Ovary (tissue), 3 donors: ENCODE results near the gene XAGE1A.

Experiments used
- CTCF ChIP-seq, 3 donors: fragments of 450-650 bp in 2 of 3; fragments of 200-600 bp in 1 of 3; IDR thresholded peaks; one replicate each; pipeline versions ENCODE4 v1.5.1 to v1.8.0; 2016 to 2022; ENCODE audit warnings: antibody characterized with exemption in 3 of 3, mild to moderate bottlenecking in 1 of 3
- EP300 ChIP-seq: sonication (generic); formaldehyde crosslinking; IDR thresholded peaks from one replicate; pipeline ENCODE4 v1.6.1; 2017; ENCODE audit warnings: antibody characterized with exemption
- POLR2A ChIP-seq: fragments of 450-650 bp; IDR thresholded peaks from one replicate; pipeline ENCODE4 v1.6.1; 2017; ENCODE audit warnings: antibody characterized with exemption, mild to moderate bottlenecking, moderate library complexity
- donor health status: DM: no; HTN: no; CAD: no.

- TF ChIP-seq CTCF (IDR thresholded peaks at IDR 0.05) (no peak), POLR2A (no peak), EP300 (no peak)
Measured at GRCh38 chrX:52509916-52510315, 14.3 kb downstream of the XAGE1A start.
